ENCODE data around the gene SLC26A11.

The SLC26A11 gene

DNA sequence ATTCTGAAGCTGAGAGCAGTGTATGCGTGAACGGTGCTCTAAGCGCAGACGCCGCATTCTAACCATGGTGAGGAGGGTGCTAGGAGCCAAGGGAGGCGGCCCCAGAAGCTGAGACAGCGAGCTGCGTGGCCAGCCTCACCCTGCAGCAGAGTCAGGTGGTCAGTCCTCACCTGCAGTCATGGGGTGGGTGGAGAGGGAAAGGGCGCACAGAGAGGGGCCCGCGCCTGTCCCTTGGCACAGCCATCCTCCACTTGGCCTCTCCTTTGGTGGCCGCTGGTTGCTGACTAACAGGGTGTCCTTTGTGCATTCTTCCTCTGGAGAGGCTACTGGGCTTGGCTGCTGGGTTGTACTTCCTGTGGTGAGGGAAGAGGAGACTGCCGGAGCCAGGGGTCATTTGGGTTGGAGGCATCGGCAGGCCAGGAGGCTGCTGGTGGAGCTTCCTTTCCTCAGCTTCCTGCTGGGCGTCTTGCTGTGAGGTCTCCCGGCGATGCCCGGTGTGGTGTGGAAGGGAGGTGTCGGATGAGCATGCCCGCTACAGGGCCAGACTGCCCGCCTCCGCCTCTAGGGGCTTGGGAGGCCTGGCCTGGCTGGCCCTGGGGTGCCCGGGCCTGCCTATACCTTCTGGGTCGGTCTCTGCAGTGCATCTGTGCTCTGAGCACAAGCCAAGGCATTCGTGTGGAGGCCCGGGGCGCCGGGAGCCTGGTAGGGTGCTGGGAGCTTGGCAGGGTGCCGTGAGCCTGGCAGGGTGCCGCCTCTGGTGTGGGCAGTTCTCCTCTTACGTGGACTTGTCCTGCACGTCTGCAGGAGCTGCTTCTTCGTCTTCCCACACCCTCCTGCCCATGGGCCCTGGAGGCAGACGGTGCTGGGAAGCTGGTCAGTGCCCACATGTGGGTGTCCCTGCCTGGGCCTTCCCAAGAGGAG lies 57.8 kb downstream of the SLC26A11 start:
- no peak for DNase-seq (ENCODE audit: low spot score)
- TF ChIP-seq, protein P1, sequence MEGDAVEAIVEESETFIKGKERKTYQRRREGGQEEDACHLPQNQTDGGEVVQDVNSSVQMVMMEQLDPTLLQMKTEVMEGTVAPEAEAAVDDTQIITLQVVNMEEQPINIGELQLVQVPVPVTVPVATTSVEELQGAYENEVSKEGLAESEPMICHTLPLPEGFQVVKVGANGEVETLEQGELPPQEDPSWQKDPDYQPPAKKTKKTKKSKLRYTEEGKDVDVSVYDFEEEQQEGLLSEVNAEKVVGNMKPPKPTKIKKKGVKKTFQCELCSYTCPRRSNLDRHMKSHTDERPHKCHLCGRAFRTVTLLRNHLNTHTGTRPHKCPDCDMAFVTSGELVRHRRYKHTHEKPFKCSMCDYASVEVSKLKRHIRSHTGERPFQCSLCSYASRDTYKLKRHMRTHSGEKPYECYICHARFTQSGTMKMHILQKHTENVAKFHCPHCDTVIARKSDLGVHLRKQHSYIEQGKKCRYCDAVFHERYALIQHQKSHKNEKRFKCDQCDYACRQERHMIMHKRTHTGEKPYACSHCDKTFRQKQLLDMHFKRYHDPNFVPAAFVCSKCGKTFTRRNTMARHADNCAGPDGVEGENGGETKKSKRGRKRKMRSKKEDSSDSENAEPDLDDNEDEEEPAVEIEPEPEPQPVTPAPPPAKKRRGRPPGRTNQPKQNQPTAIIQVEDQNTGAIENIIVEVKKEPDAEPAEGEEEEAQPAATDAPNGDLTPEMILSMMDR (IDR thresholded peaks at IDR 0.05; ENCODE audit: extremely low read depth, missing control alignments): no peak

DNA sequence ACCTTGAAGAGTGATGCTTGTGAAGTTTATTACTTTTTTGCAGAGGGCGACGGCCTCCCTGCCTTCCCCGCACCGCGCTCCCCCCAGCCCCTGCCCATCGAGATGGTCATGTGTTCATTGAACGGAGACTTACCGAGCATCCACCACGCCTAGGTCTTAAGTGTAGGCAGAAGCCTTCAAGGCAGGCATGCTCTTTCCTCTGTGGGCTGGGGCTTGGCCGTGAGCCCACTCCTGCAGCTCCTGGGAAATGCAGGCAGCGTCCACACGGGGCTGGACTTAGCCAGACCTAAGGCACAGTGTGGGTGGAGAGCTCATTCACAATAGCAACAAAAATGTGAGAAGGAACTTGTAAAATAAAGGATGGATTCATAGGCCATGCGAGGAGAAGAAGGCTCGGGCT lies 59.7 kb downstream of the SLC26A11 start:
- TF ChIP-seq, protein P1 (IDR thresholded peaks at IDR 0.05; ENCODE audit: extremely low read depth, missing control alignments): no peak
- no peak for DNase-seq (ENCODE audit: low spot score)

DNA sequence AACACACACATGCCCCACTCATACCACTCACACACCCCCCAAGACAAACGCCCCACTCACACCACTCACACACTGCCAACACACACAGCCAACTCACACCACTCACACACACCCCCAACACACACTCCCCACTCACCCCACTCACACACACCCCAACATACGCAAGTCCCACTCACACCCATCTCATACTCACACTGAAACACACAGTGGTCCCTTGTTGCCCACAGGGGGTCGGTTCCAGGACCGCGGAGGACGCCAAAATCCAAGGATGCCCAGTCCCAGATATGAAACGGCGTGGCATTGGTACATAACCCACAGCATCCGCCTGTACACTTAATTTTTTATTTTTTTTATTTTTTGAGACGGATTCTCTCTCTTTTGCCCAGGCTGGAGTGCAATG lies 61.3 kb downstream of the SLC26A11 start:
- DNase-seq (ENCODE audit: low spot score): no peak
- TF ChIP-seq, protein P1 (IDR thresholded peaks at IDR 0.05; ENCODE audit: extremely low read depth, missing control alignments): no peak

DNA sequence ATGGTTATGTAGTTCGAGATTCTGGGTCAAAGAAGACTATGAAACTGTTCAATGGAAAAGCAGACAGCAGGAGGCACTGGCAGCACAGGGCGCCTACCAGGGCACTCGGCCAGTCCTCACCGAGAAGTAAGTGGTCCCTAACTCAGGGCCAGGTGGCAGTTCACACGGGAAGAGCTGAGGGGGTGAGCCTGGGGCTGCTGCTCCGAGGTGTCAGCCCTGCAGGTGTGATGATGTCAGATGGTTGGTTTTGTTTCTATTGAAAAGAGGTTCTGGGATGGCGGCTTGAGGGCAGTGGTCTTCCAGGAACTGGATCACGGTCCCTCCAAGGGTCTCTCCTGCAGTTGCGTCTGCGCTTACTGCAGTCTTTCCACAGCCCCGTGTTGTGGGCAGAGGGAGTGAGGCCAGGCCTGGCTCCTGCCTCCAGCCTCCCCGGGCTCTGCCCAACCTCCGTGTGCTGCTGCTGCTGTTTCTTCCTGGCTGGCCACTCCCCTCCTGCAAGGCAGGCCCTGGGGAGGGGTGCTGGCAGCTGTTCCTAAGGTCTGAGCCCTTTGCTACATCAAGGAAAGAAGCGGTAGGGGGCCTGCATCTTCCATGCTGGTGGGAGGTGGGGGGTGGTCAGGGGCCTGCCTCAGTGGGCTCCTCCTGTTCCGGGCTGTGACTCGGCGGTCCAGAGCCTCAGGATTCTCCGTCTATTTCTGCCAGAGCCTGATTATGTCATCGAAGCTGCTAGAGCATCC lies 63.1 kb downstream of the SLC26A11 start:
- DNase-seq (ENCODE audit: low spot score): no peak
- TF ChIP-seq, protein P1 (IDR thresholded peaks at IDR 0.05; ENCODE audit: extremely low read depth, missing control alignments): no peak

DNA sequence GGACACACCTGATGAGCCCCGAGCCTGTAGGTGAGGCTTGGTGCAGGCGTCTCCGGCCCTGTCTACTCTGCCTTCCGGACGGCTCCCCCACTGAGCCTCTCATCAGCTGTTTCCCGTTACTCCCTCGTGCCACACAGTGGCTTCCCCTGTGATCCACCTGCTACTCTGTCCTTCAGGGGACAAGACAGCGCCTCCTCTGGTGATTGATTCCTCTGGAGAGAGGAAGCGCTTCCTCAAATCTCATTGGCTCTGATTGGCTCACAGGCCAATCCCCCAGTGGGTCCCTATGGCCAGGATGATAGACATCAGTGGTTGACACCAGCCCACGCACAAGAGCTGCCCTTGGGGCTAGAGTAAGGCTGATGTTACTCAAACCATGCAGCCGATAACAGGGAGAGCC lies 64.4 kb downstream of the SLC26A11 start:
- DNase-seq (ENCODE audit: low spot score): no peak
- TF ChIP-seq, protein P1 (IDR thresholded peaks at IDR 0.05; ENCODE audit: extremely low read depth, missing control alignments): peak; percentile 4

DNA sequence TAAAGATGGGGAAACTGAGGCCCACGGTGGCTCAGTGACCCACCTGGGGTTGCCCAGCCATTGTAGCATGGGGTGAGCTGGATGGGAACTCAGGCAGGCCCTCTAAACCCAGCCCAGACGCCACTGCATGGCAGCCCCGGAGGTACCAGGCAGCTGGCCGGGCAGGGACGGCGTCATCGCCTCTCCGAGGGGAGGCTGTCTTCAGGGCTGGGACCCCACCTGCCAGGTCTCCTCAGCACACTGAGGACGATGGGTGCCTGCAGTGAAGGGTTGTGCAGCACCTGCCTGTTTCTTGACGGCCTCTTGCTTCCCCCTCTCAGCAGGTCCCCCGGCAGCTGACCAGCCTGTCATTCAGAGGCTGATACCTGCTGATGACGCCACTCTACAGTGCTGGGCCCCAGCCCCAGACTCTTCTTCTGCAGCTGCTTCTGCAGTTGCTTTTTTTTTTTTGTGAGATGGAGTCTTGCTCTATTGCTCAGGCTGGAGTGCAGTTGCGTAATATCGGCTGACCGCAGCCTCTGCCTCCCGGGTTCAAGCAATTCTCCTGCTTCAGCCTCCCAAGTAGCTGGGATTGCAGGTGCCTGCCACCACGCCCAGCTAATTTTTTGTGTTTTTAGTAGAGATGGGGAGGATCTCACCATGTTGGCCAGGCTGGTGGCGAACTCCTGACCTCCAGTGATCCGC lies 65.2 kb downstream of the SLC26A11 start:
- no peak for DNase-seq (ENCODE audit: low spot score)
- TF ChIP-seq, protein P1 (IDR thresholded peaks at IDR 0.05; ENCODE audit: extremely low read depth, missing control alignments): no peak

DNA sequence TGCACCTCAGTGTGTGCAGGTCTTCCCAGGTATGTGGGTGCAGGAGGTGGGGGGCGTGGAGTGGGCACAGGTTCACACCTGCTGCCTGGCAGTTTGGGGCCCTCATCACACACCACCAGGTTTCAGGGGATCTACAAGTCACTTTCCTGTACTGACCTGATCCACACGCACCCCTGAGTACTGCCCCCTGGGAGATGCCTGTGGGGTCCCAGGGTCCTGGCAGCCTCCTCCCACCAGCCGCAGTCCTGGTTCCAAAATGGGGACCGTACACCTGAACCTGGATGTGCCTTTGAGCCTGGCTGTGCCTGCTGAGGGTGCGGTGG lies 66.4 kb downstream of the SLC26A11 start:
- TF ChIP-seq, protein P1 (IDR thresholded peaks at IDR 0.05; ENCODE audit: extremely low read depth, missing control alignments): no peak
- no peak for DNase-seq (ENCODE audit: low spot score)

Measured in GM20000 (cell line).